Epithelial cell of alveolus of lung (primary cell): Measurements from ENCODE around the gene IFIT5. TPM values are rescaled to one million over a fixed set of nuclear protein-coding genes. Genes with fewer than 3 reads are reported as not detected.

Source experiments
- total RNA-seq: library from RNA; depleted of rRNA; stranded (reverse); fragments of >200 nt; gene quantifications from 2 replicates; pipeline ENCODE4 v1.2.1, GENCODE V29; 2015

Gene IFIT5, protein sequence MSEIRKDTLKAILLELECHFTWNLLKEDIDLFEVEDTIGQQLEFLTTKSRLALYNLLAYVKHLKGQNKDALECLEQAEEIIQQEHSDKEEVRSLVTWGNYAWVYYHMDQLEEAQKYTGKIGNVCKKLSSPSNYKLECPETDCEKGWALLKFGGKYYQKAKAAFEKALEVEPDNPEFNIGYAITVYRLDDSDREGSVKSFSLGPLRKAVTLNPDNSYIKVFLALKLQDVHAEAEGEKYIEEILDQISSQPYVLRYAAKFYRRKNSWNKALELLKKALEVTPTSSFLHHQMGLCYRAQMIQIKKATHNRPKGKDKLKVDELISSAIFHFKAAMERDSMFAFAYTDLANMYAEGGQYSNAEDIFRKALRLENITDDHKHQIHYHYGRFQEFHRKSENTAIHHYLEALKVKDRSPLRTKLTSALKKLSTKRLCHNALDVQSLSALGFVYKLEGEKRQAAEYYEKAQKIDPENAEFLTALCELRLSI
- total RNA-seq, result 19.2 and 21.2 TPM in 2 replicates

DNA sequence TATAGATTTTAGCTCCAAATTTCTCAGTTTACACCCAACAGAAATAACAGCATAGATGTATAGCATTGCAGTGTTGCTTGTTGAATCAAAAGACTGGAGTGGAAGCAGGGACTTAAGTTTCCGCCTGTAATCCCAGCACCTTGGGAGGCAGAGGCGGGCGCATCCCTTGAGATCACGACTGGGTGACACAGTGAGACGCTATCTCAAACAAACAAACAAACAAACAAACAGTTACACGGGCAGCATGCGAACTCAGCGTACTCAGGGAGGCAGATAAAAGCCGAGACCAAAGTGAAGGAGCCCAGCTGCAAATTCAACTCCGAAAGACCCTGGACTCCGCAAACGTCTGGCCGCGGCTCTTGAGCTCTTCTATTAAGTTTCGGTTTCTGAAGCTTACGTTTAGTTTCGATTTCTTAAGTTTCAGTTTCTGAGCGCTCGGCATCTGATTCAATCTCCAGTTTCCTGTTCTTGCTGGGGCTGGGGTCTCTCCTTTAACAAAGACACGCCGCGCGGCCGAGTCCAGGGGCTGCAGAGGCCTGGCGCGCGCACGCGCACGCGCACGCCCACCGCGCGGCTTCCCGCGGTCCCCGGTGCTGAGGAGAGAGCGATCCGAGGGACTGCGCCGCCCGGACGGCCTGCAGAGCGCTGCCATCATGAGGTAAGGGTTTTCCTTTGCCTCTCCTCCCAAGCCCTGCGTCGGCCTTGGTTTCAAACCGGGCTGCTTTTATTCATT is at the start of gene IFIT5:
Gene IFIT5 (plus strand): TSS at position 423 of the 733 bp plus-strand sequence. CDS start 231 bp downstream, at position 654.

DNA sequence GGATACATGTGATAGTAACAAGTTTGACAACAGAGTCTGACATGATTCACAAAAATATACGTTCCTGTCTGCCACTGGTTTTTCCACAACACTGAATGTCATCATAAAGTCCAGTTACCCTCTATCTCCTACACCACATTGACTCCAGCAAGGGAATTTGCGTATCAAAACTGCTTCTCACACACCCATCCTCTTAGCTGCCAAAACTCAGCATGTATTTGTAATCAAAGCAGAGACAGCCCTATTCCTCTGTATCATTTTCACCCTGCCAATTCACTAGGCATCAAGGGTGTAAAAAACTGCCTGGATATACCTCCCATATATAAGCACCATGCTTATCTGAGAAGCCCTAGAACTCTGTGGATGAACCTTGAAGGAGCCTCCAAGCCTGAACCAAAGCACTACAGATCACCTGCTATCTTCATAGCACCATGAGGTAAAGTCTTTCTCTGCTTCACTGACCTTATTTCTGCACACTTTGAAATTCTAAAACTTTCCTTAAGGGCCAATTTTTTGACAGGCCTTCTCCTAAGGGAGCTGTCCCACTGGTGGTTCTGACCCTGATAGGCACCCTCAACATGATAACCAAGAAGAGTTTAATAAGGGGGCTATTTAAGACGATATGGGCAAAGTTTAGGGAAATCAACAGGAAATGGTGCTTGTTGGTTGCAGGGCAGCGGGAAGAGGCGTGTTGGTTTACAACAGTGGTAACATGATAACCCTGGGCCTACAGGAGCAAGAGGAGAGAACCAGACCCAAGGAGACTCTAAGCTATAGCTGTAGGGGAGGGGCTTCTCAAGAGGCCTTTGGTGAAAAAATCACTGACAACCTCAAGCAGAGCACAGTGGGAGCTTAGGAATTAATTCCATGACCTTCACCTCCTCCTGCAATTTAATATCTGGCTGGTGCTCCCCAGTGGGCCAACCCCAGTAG is 36.4 kb upstream of the IFIT5 start, which contains the start of gene IFIT1B:
Gene IFIT1B (plus strand): TSS at position 352 of the 933 bp plus-strand sequence. CDS start 80 bp downstream, at position 432.

DNA sequence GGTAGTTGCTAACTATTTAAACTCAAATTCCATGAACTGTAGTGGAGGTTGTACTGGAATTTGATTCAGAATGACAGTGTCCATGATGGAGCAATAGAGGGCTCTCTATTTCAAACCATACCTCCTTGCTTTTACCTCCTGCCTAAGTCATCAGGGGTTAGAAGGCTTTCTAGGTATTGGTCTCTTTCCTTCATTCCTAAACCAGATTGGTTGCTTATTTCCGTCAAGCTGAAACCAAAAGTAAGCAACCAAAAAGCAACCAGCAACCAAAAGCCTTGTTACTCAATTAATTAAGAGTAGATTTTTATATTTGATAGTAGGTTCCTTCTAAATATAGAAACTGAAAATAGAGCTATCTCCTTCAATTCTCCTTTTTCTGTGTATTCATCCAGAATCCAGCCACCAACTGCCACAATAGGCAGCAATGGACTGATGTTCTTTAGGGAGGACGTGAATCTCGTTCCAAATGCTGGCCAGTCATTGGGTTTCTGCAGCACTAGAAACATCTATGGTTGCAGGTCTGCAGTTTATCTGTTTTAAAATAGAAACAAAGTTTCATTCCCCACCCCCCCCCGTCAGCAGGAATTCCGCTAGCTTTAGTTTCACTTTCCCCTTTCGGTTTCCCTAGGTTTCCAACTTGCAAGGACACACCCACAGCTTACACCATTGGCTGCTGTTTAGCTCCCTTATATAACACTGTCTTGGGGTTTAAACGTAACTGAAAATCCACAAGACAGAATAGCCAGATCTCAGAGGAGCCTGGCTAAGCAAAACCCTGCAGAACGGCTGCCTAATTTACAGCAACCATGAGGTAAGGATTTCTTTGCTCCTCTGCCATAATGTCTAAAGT is 22.2 kb upstream of the IFIT5 start, which contains the start of gene IFIT1:
Gene IFIT1 (plus strand): TSS at position 717 of the 850 bp plus-strand sequence. CDS start 90 bp downstream, at position 807.

Other genes with a start within 250 kb of the IFIT5 start
- 0.32 and 4.7 TPM in 2 replicates for gene CH25H, start 207.3 kb upstream of the IFIT5 start, total RNA-seq
- gene LIPA, start 162.8 kb upstream of the IFIT5 start, total RNA-seq, result 46.9 and 56.2 TPM in 2 replicates
- 2.7 and 4.0 TPM in 2 replicates for gene IFIT2, start 112.5 kb upstream of the IFIT5 start, total RNA-seq
- gene IFIT3, start 86.6 kb upstream of the IFIT5 start, total RNA-seq, result 9.0 and 18.0 TPM in 2 replicates
- under 0.01 TPM in 1 of 2 replicates, not detected in the other for gene IFIT1B, start 36.5 kb upstream of the IFIT5 start, total RNA-seq
- 26.9 and 30.0 TPM in 2 replicates for gene IFIT1, start 21.9 kb upstream of the IFIT5 start, total RNA-seq
- gene SLC16A12, start 121.0 kb downstream of the IFIT5 start, total RNA-seq, result 0.24 and 0.91 TPM in 2 replicates
- gene PANK1, start 230.7 kb downstream of the IFIT5 start, total RNA-seq, result 5.3 and 12.1 TPM in 2 replicates